ENCODE data around the gene RSF1. TPM values are rescaled to one million over a fixed set of nuclear protein-coding genes. Genes with fewer than 3 reads are reported as not detected.

The RSF1 gene
- polyA plus RNA-seq, 1 donor (not counting 4 experiments of a cell fraction or from before 2014, with no cell fraction given): 20.9 TPM

- FAIRE-seq (no peak), DNase-seq (ENCODE audit: low read depth, low spot score) (no peak)
- dilution Hi-C loops (cut with MboI; ENCODE audit: extremely low pct_ligation_motif_present, low sequenced_read_pairs): no loop called here
- Histone ChIP-seq H3K9me3 (ENCODE audit: control insufficient read depth, low read depth, low read length) (no peaks in the 10 kb centered on the region), H3K4me2 (ENCODE audit: control insufficient read depth, extremely low read depth, insufficient read depth, low read depth, low read length) (no peak overlapping the region), H3K79me2 (ENCODE audit: control insufficient read depth, insufficient read depth, low read length) (no peaks in the 10 kb centered on the region), H4K20me1 (ENCODE audit: control insufficient read depth, extremely low read depth, insufficient read depth, low read length) (no peaks in the 10 kb centered on the region), H3K36me3 (ENCODE audit: control insufficient read depth in 2 of 2, extremely low read depth in 1 of 2, insufficient read depth in 2 of 2, low read length in 2 of 2) (peaks cover 6 to 14% of the 10 kb centered on the region in 2 experiments), H3K9ac (ENCODE audit: control insufficient read depth, extremely low read depth, insufficient read depth, low read length) (no peak overlapping the region), H2AFZ (ENCODE audit: control insufficient read depth, low read length) (no peak overlapping the region), H3K4me1 (ENCODE audit: control insufficient read depth, extremely low read depth, insufficient read depth, low read length) (no peaks in the 10 kb centered on the region), H3K4me3 (ENCODE audit: control insufficient read depth in 2 of 3, extremely low read depth in 1 of 3, insufficient read depth in 2 of 3, low read depth in 1 of 3, low read length in 3 of 3) (no peak overlapping the region), H3K27me3 (ENCODE audit: control insufficient read depth, extremely low read depth, insufficient read depth, low read length) (no peaks in the 10 kb centered on the region), H3K9me1 (ENCODE audit: control insufficient read depth, extremely low read depth, insufficient read depth, low read length) (peaks cover 3% of the 10 kb centered on the region), H3K27ac (ENCODE audit: control insufficient read depth, insufficient read depth, low read length) (no peak overlapping the region)
- TF ChIP-seq, protein P1, sequence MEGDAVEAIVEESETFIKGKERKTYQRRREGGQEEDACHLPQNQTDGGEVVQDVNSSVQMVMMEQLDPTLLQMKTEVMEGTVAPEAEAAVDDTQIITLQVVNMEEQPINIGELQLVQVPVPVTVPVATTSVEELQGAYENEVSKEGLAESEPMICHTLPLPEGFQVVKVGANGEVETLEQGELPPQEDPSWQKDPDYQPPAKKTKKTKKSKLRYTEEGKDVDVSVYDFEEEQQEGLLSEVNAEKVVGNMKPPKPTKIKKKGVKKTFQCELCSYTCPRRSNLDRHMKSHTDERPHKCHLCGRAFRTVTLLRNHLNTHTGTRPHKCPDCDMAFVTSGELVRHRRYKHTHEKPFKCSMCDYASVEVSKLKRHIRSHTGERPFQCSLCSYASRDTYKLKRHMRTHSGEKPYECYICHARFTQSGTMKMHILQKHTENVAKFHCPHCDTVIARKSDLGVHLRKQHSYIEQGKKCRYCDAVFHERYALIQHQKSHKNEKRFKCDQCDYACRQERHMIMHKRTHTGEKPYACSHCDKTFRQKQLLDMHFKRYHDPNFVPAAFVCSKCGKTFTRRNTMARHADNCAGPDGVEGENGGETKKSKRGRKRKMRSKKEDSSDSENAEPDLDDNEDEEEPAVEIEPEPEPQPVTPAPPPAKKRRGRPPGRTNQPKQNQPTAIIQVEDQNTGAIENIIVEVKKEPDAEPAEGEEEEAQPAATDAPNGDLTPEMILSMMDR (optimal IDR thresholded peaks at IDR 0.05 in 1 of 3, IDR thresholded peaks at IDR 0.05 in 1 of 3, conservative IDR thresholded peaks at IDR 0.05 in 1 of 3; ENCODE audit: extremely low read depth in 1 of 3, insufficient read depth in 2 of 3, low read length in 3 of 3): no peak
- no peak for TF ChIP-seq EZH2 (IDR thresholded peaks at IDR 0.05; ENCODE audit: low read length)
Measured at GRCh38 chr11:77687088-77687487, 133.4 kb downstream of the RSF1 start.

GRCh38 chr11:77677138-77677537, 143.4 kb downstream of the RSF1 start:
- H4K20me1 ChIP-seq (ENCODE audit: control insufficient read depth, extremely low read depth, insufficient read depth, low read length): no peaks in the 10 kb centered on the region

More at GRCh38 chr11:77677138-77677537, 143.4 kb downstream of the RSF1 start:
- Histone ChIP-seq H3K9ac (ENCODE audit: control insufficient read depth, extremely low read depth, insufficient read depth, low read length) (no peak overlapping the region), H2AFZ (ENCODE audit: control insufficient read depth, low read length) (no peak overlapping the region), H3K9me3 (ENCODE audit: control insufficient read depth, low read depth, low read length) (no peaks in the 10 kb centered on the region), H3K4me1 (ENCODE audit: control insufficient read depth, extremely low read depth, insufficient read depth, low read length) (no peaks in the 10 kb centered on the region), H3K27me3 (ENCODE audit: control insufficient read depth, extremely low read depth, insufficient read depth, low read length) (no peaks in the 10 kb centered on the region), H3K4me2 (ENCODE audit: control insufficient read depth, extremely low read depth, insufficient read depth, low read depth, low read length) (no peak overlapping the region), H3K4me3 (ENCODE audit: control insufficient read depth in 2 of 3, extremely low read depth in 1 of 3, insufficient read depth in 2 of 3, low read depth in 1 of 3, low read length in 3 of 3) (no peak overlapping the region), H3K27ac (ENCODE audit: control insufficient read depth, insufficient read depth, low read length) (no peak overlapping the region), H3K9me1 (ENCODE audit: control insufficient read depth, extremely low read depth, insufficient read depth, low read length) (no peaks in the 10 kb centered on the region), H3K36me3 (ENCODE audit: control insufficient read depth in 2 of 2, extremely low read depth in 1 of 2, insufficient read depth in 2 of 2, low read length in 2 of 2) (peaks cover 4 to 8% of the 10 kb centered on the region in 2 experiments), H3K79me2 (ENCODE audit: control insufficient read depth, insufficient read depth, low read length) (no peaks in the 10 kb centered on the region)
- DNase-seq (ENCODE audit: low read depth, low spot score) (no peak), FAIRE-seq (no peak)
- TF ChIP-seq, protein P1 (optimal IDR thresholded peaks at IDR 0.05 in 1 of 3, IDR thresholded peaks at IDR 0.05 in 1 of 3, conservative IDR thresholded peaks at IDR 0.05 in 1 of 3; ENCODE audit: extremely low read depth in 1 of 3, insufficient read depth in 2 of 3, low read length in 3 of 3): no peak
- no peak for TF ChIP-seq EZH2 (IDR thresholded peaks at IDR 0.05; ENCODE audit: low read length)
- dilution Hi-C loops (cut with MboI; ENCODE audit: extremely low pct_ligation_motif_present, low sequenced_read_pairs): no loop called here
